ENCODE measurements around the gene PIGU. TPM values are rescaled to one million over a fixed set of nuclear protein-coding genes. Genes with fewer than 3 reads are reported as not detected.

The PIGU gene
- total and polyA plus RNA-seq, 4 donors: 6.4 to 10.0 (median 7.2) TPM

GRCh38 chr20:34582221-34582620 lies 94.7 kb downstream of the PIGU start (continued):
- TF ChIP-seq YY1 (IDR thresholded peaks at IDR 0.05): no peak
- no peak for TF ChIP-seq ZBTB33 (IDR thresholded peaks at IDR 0.05)
- TF ChIP-seq GABPA (IDR thresholded peaks at IDR 0.05 in 1 of 2, conservative IDR thresholded peaks at IDR 0.05 in 1 of 2): no peak
- TF ChIP-seq RAD21 (IDR thresholded peaks at IDR 0.05): no peak
- TF ChIP-seq HNF4A (conservative IDR thresholded peaks at IDR 0.05): no peak

DNA sequence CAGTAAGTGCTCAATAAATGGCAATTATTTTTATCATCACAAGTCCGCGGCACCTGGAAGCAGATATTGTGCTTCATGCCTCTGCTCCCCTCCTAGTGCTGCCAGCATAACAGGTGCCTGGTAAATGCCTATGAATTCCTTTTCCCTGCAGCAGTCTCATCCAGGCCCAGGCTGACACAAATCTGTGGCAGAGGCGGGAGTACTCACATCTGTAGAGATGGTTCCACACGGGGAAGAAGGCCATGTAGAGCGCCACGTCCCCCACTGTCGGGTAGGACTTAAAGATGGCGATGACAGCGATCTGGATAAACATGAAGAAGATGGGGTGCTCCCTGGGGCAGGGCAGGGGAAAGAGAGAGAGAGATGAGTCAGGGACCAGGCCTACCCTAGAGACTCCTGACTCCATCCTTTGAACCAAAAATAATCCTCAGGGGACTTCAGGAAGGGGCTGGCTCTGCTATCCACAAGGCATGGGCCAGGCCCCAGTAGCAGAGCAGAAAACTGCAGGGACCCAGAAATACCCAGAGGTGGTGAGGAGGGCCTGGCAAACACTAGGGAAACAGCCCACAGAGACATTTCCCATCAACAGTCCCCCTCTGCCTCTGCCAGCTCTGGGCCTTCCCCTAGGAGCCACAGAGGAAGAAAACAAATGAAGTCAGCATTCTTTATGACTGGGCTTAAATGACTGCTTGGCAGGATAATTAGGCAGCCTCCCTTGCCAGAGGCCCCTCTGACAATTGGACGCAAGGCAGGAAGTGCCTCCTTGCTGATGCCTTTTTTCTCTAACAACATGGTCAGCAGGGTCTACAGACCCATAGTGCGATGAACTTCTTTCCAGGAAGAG lies 95.3 kb downstream of the PIGU start:
- H3K4me1 ChIP-seq (ENCODE audit: control insufficient read depth in 4 of 4, insufficient read depth in 4 of 4, low read length in 3 of 4): no peaks in the 10 kb centered on the region
- 91% methylated on average over 11 of the region's 11 CpGs for WGBS
- H3K36me3 ChIP-seq (ENCODE audit: control insufficient read depth in 4 of 4, insufficient read depth in 3 of 4, low read depth in 1 of 4, low read length in 3 of 4): peaks cover 0 to 8% (median 2%) of the 10 kb centered on the region in 4 donors
- no peak overlapping the region for H3K4me3 ChIP-seq (ENCODE audit: low read depth in 1 of 3, low read length in 3 of 3)
- no peaks in the 10 kb centered on the region for H3K27me3 ChIP-seq (ENCODE audit: control insufficient read depth in 4 of 4, insufficient read depth in 4 of 4, low read length in 3 of 4)
- H3K9me3 ChIP-seq (ENCODE audit: control insufficient read depth in 4 of 4, low read length in 3 of 4): no peaks in the 10 kb centered on the region
- TF ChIP-seq JUND (IDR thresholded peaks at IDR 0.05) (no peak), GABPA (IDR thresholded peaks at IDR 0.05 in 1 of 2, conservative IDR thresholded peaks at IDR 0.05 in 1 of 2) (no peak), SP1 (IDR thresholded peaks at IDR 0.05) (peak; percentile 40), YY1 (IDR thresholded peaks at IDR 0.05) (no peak), RXRA (IDR thresholded peaks at IDR 0.05) (peak; percentile 61 to 69), RAD21 (IDR thresholded peaks at IDR 0.05) (peak; percentile 11 to 16)
- H3K27ac ChIP-seq (ENCODE audit: low read depth in 1 of 2, low read length in 2 of 2): peak overlapping the region; percentile 21 to 64
- no peak overlapping the region for H3K9ac ChIP-seq (ENCODE audit: low read depth in 1 of 2, low read length in 2 of 2)
- no peak for DNase-seq (ENCODE audit: low spot score)

DNA sequence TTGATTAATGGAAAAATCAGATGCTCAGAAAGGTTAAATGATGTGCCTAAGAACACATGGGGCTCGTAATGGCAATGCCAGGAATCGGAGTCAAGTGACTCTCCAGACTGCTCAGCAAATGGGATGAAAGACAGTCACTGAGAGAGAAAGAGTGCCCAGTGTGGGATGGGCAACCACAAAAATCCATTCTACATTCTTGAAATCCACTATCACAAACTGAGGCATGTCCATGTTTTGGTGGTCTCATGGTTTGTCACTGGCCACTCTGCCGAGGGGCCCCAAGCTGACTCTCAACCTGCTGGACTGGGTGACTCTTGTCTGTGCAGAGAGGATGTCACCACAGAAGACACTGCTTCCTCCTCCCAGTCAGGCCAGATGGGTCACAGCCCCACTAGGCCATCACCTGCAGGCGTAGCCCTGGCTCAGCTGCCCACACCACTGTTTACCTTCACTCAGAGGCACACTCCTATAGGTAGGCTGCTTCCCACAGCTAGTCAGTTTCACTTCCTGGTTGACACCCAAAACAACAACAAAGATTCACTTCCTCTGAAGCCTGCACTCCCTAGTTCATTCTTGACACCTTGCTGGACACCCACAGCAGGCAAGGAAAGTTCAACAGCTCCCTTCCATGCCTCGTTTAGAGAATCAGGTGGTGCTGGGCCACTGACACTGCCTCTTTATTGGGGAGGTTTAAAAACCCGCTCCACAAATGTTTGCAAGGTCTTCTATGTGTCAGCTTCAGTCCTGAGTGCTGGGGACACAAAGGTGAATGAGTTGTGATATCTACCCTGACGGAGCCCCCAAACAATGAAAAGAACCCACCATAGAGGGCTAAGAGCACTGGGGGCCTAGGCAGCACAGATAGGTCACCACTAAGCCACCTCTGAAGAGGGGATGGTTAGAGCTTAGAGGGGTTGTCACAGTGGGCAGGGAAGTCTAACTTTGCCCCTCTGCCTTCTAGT lies 96.6 kb downstream of the PIGU start:
- H3K27ac ChIP-seq (ENCODE audit: low read depth in 1 of 2, low read length in 2 of 2): no peak overlapping the region
- 90% methylated on average over 7 of the region's 7 CpGs for WGBS
- TF ChIP-seq EGR1 (IDR thresholded peaks at IDR 0.05; ENCODE audit: low read depth in 2 of 2) (no peak), FOXA2 (IDR thresholded peaks at IDR 0.05) (no peak), HNF4A (conservative IDR thresholded peaks at IDR 0.05) (no peak), RAD21 (IDR thresholded peaks at IDR 0.05) (no peak), JUND (IDR thresholded peaks at IDR 0.05) (no peak), RXRA (IDR thresholded peaks at IDR 0.05) (no peak), SP1 (IDR thresholded peaks at IDR 0.05) (no peak), GABPA (IDR thresholded peaks at IDR 0.05 in 1 of 2, conservative IDR thresholded peaks at IDR 0.05 in 1 of 2) (no peak)
- TF ChIP-seq, protein P1, sequence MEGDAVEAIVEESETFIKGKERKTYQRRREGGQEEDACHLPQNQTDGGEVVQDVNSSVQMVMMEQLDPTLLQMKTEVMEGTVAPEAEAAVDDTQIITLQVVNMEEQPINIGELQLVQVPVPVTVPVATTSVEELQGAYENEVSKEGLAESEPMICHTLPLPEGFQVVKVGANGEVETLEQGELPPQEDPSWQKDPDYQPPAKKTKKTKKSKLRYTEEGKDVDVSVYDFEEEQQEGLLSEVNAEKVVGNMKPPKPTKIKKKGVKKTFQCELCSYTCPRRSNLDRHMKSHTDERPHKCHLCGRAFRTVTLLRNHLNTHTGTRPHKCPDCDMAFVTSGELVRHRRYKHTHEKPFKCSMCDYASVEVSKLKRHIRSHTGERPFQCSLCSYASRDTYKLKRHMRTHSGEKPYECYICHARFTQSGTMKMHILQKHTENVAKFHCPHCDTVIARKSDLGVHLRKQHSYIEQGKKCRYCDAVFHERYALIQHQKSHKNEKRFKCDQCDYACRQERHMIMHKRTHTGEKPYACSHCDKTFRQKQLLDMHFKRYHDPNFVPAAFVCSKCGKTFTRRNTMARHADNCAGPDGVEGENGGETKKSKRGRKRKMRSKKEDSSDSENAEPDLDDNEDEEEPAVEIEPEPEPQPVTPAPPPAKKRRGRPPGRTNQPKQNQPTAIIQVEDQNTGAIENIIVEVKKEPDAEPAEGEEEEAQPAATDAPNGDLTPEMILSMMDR (IDR thresholded peaks at IDR 0.05; ENCODE audit: low read depth, low read length, missing input control): no peak
- peaks cover 0 to 7% (median 2%) of the 10 kb centered on the region in 4 donors for H3K36me3 ChIP-seq (ENCODE audit: control insufficient read depth in 4 of 4, insufficient read depth in 3 of 4, low read depth in 1 of 4, low read length in 3 of 4)
- H3K9ac ChIP-seq (ENCODE audit: low read depth in 1 of 2, low read length in 2 of 2): no peak overlapping the region
- H3K27me3 ChIP-seq (ENCODE audit: control insufficient read depth in 4 of 4, insufficient read depth in 4 of 4, low read length in 3 of 4): no peaks in the 10 kb centered on the region
- no peak overlapping the region for H3K4me3 ChIP-seq (ENCODE audit: low read depth in 1 of 3, low read length in 3 of 3)
- H3K9me3 ChIP-seq (ENCODE audit: control insufficient read depth in 4 of 4, low read length in 3 of 4): no peaks in the 10 kb centered on the region
- no peak for DNase-seq (ENCODE audit: low spot score)
- no peaks in the 10 kb centered on the region for H3K4me1 ChIP-seq (ENCODE audit: control insufficient read depth in 4 of 4, insufficient read depth in 4 of 4, low read length in 3 of 4)
